Tibial nerve (tissue), 3 donors: ENCODE measurements around the gene AURKA.

Source experiments
- CTCF ChIP-seq, 5 experiments: fragments of 200-600 bp in 3 of 5; fragments of 450-650 bp in 2 of 5; sonication (generic) in 3 of 5; IDR thresholded peaks; one replicate each; pipeline ENCODE4 v1.5.1; 2016 to 2019; ENCODE audit warnings: antibody characterized with exemption in 5 of 5, mild to moderate bottlenecking in 3 of 5, moderate library complexity in 2 of 5
- POLR2A ChIP-seq, 2 donors: fragments of 450-650 bp; IDR thresholded peaks; one replicate each; pipeline ENCODE4 v1.6.1; 2017; ENCODE audit warnings: antibody characterized with exemption in 2 of 2, mild to moderate bottlenecking in 2 of 2, moderate library complexity in 2 of 2

- TF ChIP-seq CTCF (IDR thresholded peaks at IDR 0.05) (peak in 1 of 5 experiments; percentile 27), POLR2A (IDR thresholded peaks at IDR 0.05) (peak in 1 of 2 donors; percentile 52)
These were observed at the start of gene AURKA, which contains the start of gene CSTF1 for GRCh38 chr20:56392132-56392880.
